Caki2 (cell line): ENCODE data around the gene LRFN3. TPM values are rescaled to one million over a fixed set of nuclear protein-coding genes. Genes with fewer than 3 reads are reported as not detected.
"Not testable (repeated sequence)": the region's sequence is repeated elsewhere in the genome, so short reads cannot be mapped to it uniquely, and the experiment has no call there.

Experiments
- DNase-seq: peaks from one replicate; pipeline ENCODE4 v3.0.0-alpha.2; 2015; ENCODE audit warnings: low read depth
- in situ Hi-C: cut with HindIII; loops from 2 replicates; pipeline ENCODE4 v1.10.0; 2016; ENCODE audit warnings: low sequenced_read_pairs, low pct_unique_long_range_greater_than_20kb, mixed read lengths
- total RNA-seq: library from RNA; depleted of rRNA; stranded (reverse); fragments of >200 nt; shearing (Covaris generic); gene quantifications from 2 replicates; pipeline ENCODE4 v1.2.3, GENCODE V29; 2014; ENCODE audit warnings: low replicate concordance

Gene LRFN3
- total RNA-seq, 1 experiment from 2014 or later = 9.7 TPM

- in situ Hi-C loops = no loop called here
- DNase-seq = no peak
Measured at GRCh38 chr19:35932291-35932936, 3.8 kb upstream of the LRFN3 start.

GRCh38 chr19:35936738-35937268 lies 629 bp downstream of the LRFN3 start:
- no peak for DNase-seq
- in situ Hi-C loops = no loop called here

GRCh38 chr19:35937345-35938281 lies 1.4 kb downstream of the LRFN3 start:
- DNase-seq = no peak
- in situ Hi-C loops = no loop called here

- DNase-seq = no peak
- in situ Hi-C loops = no loop called here
Measured at GRCh38 chr19:35938282-35939224, 2.4 kb downstream of the LRFN3 start.

GRCh38 chr19:35939307-35940077 lies 3.3 kb downstream of the LRFN3 start:
- in situ Hi-C loops = no loop called here
- DNase-seq = no peak

- in situ Hi-C loops = no loop called here
- DNase-seq = no peak
Measured at GRCh38 chr19:35940078-35940775, 4.1 kb downstream of the LRFN3 start.

- in situ Hi-C loops = no loop called here
- DNase-seq = no peak
Measured at GRCh38 chr19:35940839-35941238, 4.7 kb downstream of the LRFN3 start.

GRCh38 chr19:35942235-35942634 lies 6.1 kb downstream of the LRFN3 start:
- DNase-seq = no peak

GRCh38 chr19:35943321-35944301 lies 7.4 kb downstream of the LRFN3 start:
- no peak for DNase-seq
- in situ Hi-C loops = no loop called here

More at GRCh38 chr19:35942235-35942634, 6.1 kb downstream of the LRFN3 start:
- in situ Hi-C loops = no loop called here

GRCh38 chr19:35944556-35944955 lies 8.4 kb downstream of the LRFN3 start:
- in situ Hi-C loops = no loop called here
- no peak for DNase-seq

- in situ Hi-C loops = no loop called here
- DNase-seq = no peak
Measured at GRCh38 chr19:35945121-35945790, 9.1 kb downstream of the LRFN3 start.

GRCh38 chr19:35946203-35946602 lies 10.0 kb downstream of the LRFN3 start:
- in situ Hi-C loops = no loop called here
- DNase-seq = no peak

GRCh38 chr19:35949131-35949530 lies 13.0 kb downstream of the LRFN3 start:
- in situ Hi-C loops = no loop called here
- no peak for DNase-seq

- no peak for DNase-seq
- in situ Hi-C loops = no loop called here
Measured at GRCh38 chr19:35955881-35956634, 19.9 kb downstream of the LRFN3 start.

- in situ Hi-C loops, DNase-seq: not testable (repeated sequence)
Measured at GRCh38 chr19:35957411-35957810, 21.2 kb downstream of the LRFN3 start.
